HEK293 (cell line): ENCODE results near the gene CCNI2.

Experiments used
- CTCF ChIA-PET: fragments of 350-600 bp; formaldehyde crosslinking; extraction: SDS; loops from one replicate; lab custom pipeline; 2021; ENCODE audit warnings: antibody characterized with exemption; lab: Yijun Ruan, JAX
- POLR2A ChIA-PET: fragments of 300-600 bp; formaldehyde crosslinking; extraction: SDS; loops from one replicate; lab custom pipeline; 2020; ENCODE audit warnings: antibody characterized with exemption, inconsistent platforms; lab: Yijun Ruan, JAX
- H3K27ac ChIP-seq: fragments of 200-500 bp; sonication (Bioruptor generic); 2 replicates; pipeline ENCODE4 v1.5.1; 2014; ENCODE audit warnings: low read depth, low read length, control low read depth, inconsistent platforms; ENCODE audit errors: extremely low read depth
- H3K36me3 ChIP-seq, 2 experiments: fragments of 200-500 bp in 1 of 2; sonication (Bioruptor generic) in 1 of 2; 1 replicate in 1 of 2; 2 replicates in 1 of 2; pipeline ENCODE4 v1.5.1; 2014 to 2017; ENCODE audit warnings: inconsistent platforms in 2 of 2, low read length in 2 of 2; ENCODE audit not compliant: control insufficient read depth in 2 of 2, insufficient read depth in 1 of 2
- H3K4me1 ChIP-seq: fragments of 200-500 bp; sonication (Bioruptor generic); 2 replicates; pipeline ENCODE4 v1.5.1; 2014; ENCODE audit warnings: mild to moderate bottlenecking, low read length, inconsistent platforms; ENCODE audit not compliant: control insufficient read depth, insufficient read depth
- H3K4me3 ChIP-seq: 2 replicates; pipeline ENCODE4 v1.5.1; 2011; ENCODE audit warnings: low read depth, mild to moderate bottlenecking, control low read depth, low read length, moderate library complexity
- H3K9me3 ChIP-seq: fragments of 200-500 bp; sonication (Bioruptor generic); 2 replicates; pipeline ENCODE4 v1.5.1; 2014; ENCODE audit warnings: low read depth, low read length, inconsistent platforms; ENCODE audit not compliant: control insufficient read depth, insufficient read depth
- HOXD13 ChIP-seq: sonication (generic); formaldehyde crosslinking; IDR thresholded peaks from 2 replicates; pipeline ENCODE4 v1.8.0; 2022; ENCODE audit warnings: missing genetic modification reagents, borderline replicate concordance
- KLF1 ChIP-seq: fragments of 450-650 bp; formaldehyde crosslinking; IDR thresholded peaks from 2 replicates; pipeline ENCODE4 v1.5.1; 2016; ENCODE audit warnings: missing biosample characterization, missing genetic modification characterization
- KLF10 ChIP-seq: fragments of 450-650 bp; IDR thresholded peaks from 2 replicates; pipeline ENCODE4 v1.5.1; 2018; ENCODE audit warnings: missing biosample characterization, mild to moderate bottlenecking, missing genetic modification characterization
- SP7 ChIP-seq: fragments of 450-650 bp; formaldehyde crosslinking; IDR thresholded peaks from 2 replicates; pipeline ENCODE4 v1.5.1; 2016; ENCODE audit warnings: missing biosample characterization, missing genetic modification characterization
- WT1 ChIP-seq: fragments of 450-650 bp; formaldehyde crosslinking; IDR thresholded peaks from 2 replicates; pipeline ENCODE4 v1.5.1; 2016; ENCODE audit warnings: missing biosample characterization, missing genetic modification characterization
- ZNF140 ChIP-seq: fragments of 450-650 bp; formaldehyde crosslinking; IDR thresholded peaks from 2 replicates; pipeline ENCODE4 v1.5.1; 2016; ENCODE audit warnings: missing biosample characterization, missing genetic modification characterization
- ZNF157 ChIP-seq: fragments of 450-650 bp; formaldehyde crosslinking; IDR thresholded peaks from 2 replicates; pipeline ENCODE4 v1.5.1; 2016; ENCODE audit warnings: missing biosample characterization, missing genetic modification characterization
- ZNF174 ChIP-seq: fragments of 450-650 bp; formaldehyde crosslinking; IDR thresholded peaks from 2 replicates; pipeline ENCODE4 v1.5.0; 2017; ENCODE audit warnings: missing biosample characterization, mild to moderate bottlenecking, missing genetic modification characterization
- ZNF19 ChIP-seq: fragments of 450-650 bp; formaldehyde crosslinking; IDR thresholded peaks from 2 replicates; pipeline ENCODE4; 2016; ENCODE audit warnings: missing biosample characterization, missing genetic modification characterization, low read depth
- ZNF214 ChIP-seq: fragments of 450-650 bp; formaldehyde crosslinking; IDR thresholded peaks from 2 replicates; pipeline ENCODE4 v1.5.1; 2017; ENCODE audit warnings: missing biosample characterization, mild to moderate bottlenecking, missing genetic modification characterization, borderline replicate concordance
- ZNF302 ChIP-seq: fragments of 450-650 bp; formaldehyde crosslinking; IDR thresholded peaks from 2 replicates; pipeline ENCODE4 v1.5.1; 2016; ENCODE audit warnings: missing biosample characterization, missing genetic modification characterization, low read depth
- ZNF501 ChIP-seq: fragments of 450-650 bp; formaldehyde crosslinking; IDR thresholded peaks from 2 replicates; pipeline ENCODE4 v1.5.1; 2016; ENCODE audit warnings: missing biosample characterization, missing genetic modification characterization
- TF ChIP-seq, protein P1 (sequence below): fragments of 450-650 bp; formaldehyde crosslinking; IDR thresholded peaks from 2 replicates; pipeline ENCODE4 v1.5.1; 2016; ENCODE audit warnings: missing biosample characterization, missing genetic modification characterization
- TF ChIP-seq, protein P2 (sequence below): fragments of 450-650 bp; formaldehyde crosslinking; IDR thresholded peaks from 2 replicates; pipeline ENCODE4 v1.5.1; 2016; ENCODE audit warnings: missing biosample characterization, missing genetic modification characterization, borderline replicate concordance
- TF ChIP-seq, protein P3 (sequence below): fragments of 450-650 bp; formaldehyde crosslinking; IDR thresholded peaks from 2 replicates; pipeline ENCODE4 v1.5.1; 2016; ENCODE audit warnings: missing biosample characterization, missing genetic modification characterization
- TF ChIP-seq, protein P4 (sequence below): fragments of 450-650 bp; formaldehyde crosslinking; IDR thresholded peaks from 2 replicates; pipeline ENCODE4 v1.5.1; 2016; ENCODE audit warnings: missing biosample characterization, missing genetic modification characterization
- TF ChIP-seq, protein P5 (sequence below): fragments of 450-650 bp; formaldehyde crosslinking; IDR thresholded peaks from 2 replicates; pipeline ENCODE4 v1.5.1; 2016; ENCODE audit warnings: missing biosample characterization, missing genetic modification characterization
- TF ChIP-seq, protein P6 (sequence below): fragments of 450-650 bp; formaldehyde crosslinking; optimal IDR thresholded peaks from 2 replicates; pipeline ENCODE3; 2016; ENCODE audit warnings: missing biosample characterization, mild to moderate bottlenecking, missing genetic modification characterization
- TF ChIP-seq, protein P7 (sequence below): fragments of 450-650 bp; formaldehyde crosslinking; IDR thresholded peaks from 2 replicates; pipeline ENCODE4 v1.5.1; 2016; ENCODE audit warnings: missing biosample characterization, missing genetic modification characterization

CCNI2 gene

DNA sequence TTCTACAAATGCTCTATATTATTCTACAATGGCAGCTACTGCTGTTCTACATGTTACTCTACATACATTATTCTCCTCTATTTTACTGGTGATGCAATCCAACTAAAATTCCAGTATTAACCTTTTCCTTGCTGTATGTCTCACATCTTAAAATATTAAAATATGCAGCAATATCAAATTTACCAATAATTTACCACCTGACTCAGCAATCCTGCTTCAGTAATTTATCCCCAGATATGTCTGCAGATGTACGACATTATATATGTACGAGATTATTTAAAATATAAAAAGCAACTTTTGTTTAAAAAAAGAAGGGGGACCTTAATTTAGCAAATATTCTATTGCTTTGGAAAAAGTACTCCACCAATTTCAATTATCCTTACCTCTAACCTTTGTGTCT, 21.5 kb upstream of the CCNI2 start:
- Histone ChIP-seq H3K4me1 (no peaks in the 10 kb centered on the region), H3K36me3 (peaks cover 27 to 40% of the 10 kb centered on the region in 2 experiments)
- CTCF ChIA-PET = no interaction called here

More for the DNA sequence above, 21.5 kb upstream of the CCNI2 start:
- Histone ChIP-seq H3K4me3 (no peak overlapping the region), H3K27ac (no peak overlapping the region), H3K9me3 (no peaks in the 10 kb centered on the region)
- TF ChIP-seq HOXD13 (CRISPR knock-in tag) (no peak), ZNF140 (tag by site-specific recombination) (no peak), KLF10 (tag by site-specific recombination) (no peak), ZNF174 (no peak), ZNF501 (tag by site-specific recombination) (no peak), ZNF214 (tag by site-specific recombination) (no peak), ZNF19 (tag by site-specific recombination) (no peak), KLF1 (tag by site-specific recombination) (no peak), WT1 (tag by site-specific recombination) (no peak), ZNF302 (tag by site-specific recombination) (no peak), SP7 (tag by site-specific recombination) (no peak), ZNF157 (tag by site-specific recombination) (no peak)
- TF ChIP-seq, protein P1, sequence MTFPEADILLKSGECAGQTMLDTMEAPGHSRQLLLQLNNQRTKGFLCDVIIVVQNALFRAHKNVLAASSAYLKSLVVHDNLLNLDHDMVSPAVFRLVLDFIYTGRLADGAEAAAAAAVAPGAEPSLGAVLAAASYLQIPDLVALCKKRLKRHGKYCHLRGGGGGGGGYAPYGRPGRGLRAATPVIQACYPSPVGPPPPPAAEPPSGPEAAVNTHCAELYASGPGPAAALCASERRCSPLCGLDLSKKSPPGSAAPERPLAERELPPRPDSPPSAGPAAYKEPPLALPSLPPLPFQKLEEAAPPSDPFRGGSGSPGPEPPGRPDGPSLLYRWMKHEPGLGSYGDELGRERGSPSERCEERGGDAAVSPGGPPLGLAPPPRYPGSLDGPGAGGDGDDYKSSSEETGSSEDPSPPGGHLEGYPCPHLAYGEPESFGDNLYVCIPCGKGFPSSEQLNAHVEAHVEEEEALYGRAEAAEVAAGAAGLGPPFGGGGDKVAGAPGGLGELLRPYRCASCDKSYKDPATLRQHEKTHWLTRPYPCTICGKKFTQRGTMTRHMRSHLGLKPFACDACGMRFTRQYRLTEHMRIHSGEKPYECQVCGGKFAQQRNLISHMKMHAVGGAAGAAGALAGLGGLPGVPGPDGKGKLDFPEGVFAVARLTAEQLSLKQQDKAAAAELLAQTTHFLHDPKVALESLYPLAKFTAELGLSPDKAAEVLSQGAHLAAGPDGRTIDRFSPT (tag by site-specific recombination) = no peak
- TF ChIP-seq, protein P2, sequence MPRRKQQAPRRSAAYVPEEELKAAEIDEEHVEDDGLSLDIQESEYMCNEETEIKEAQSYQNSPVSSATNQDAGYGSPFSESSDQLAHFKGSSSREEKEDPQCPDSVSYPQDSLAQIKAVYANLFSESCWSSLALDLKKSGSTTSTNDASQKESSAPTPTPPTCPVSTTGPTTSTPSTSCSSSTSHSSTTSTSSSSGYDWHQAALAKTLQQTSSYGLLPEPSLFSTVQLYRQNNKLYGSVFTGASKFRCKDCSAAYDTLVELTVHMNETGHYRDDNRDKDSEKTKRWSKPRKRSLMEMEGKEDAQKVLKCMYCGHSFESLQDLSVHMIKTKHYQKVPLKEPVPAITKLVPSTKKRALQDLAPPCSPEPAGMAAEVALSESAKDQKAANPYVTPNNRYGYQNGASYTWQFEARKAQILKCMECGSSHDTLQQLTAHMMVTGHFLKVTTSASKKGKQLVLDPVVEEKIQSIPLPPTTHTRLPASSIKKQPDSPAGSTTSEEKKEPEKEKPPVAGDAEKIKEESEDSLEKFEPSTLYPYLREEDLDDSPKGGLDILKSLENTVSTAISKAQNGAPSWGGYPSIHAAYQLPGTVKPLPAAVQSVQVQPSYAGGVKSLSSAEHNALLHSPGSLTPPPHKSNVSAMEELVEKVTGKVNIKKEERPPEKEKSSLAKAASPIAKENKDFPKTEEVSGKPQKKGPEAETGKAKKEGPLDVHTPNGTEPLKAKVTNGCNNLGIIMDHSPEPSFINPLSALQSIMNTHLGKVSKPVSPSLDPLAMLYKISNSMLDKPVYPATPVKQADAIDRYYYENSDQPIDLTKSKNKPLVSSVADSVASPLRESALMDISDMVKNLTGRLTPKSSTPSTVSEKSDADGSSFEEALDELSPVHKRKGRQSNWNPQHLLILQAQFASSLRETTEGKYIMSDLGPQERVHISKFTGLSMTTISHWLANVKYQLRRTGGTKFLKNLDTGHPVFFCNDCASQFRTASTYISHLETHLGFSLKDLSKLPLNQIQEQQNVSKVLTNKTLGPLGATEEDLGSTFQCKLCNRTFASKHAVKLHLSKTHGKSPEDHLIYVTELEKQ = no peak
- TF ChIP-seq, protein P3, sequence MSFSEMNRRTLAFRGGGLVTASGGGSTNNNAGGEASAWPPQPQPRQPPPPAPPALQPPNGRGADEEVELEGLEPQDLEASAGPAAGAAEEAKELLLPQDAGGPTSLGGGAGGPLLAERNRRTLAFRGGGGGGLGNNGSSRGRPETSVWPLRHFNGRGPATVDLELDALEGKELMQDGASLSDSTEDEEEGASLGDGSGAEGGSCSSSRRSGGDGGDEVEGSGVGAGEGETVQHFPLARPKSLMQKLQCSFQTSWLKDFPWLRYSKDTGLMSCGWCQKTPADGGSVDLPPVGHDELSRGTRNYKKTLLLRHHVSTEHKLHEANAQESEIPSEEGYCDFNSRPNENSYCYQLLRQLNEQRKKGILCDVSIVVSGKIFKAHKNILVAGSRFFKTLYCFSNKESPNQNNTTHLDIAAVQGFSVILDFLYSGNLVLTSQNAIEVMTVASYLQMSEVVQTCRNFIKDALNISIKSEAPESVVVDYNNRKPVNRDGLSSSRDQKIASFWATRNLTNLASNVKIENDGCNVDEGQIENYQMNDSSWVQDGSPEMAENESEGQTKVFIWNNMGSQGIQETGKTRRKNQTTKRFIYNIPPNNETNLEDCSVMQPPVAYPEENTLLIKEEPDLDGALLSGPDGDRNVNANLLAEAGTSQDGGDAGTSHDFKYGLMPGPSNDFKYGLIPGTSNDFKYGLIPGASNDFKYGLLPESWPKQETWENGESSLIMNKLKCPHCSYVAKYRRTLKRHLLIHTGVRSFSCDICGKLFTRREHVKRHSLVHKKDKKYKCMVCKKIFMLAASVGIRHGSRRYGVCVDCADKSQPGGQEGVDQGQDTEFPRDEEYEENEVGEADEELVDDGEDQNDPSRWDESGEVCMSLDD (tag by site-specific recombination) = no peak
- TF ChIP-seq, protein P4, sequence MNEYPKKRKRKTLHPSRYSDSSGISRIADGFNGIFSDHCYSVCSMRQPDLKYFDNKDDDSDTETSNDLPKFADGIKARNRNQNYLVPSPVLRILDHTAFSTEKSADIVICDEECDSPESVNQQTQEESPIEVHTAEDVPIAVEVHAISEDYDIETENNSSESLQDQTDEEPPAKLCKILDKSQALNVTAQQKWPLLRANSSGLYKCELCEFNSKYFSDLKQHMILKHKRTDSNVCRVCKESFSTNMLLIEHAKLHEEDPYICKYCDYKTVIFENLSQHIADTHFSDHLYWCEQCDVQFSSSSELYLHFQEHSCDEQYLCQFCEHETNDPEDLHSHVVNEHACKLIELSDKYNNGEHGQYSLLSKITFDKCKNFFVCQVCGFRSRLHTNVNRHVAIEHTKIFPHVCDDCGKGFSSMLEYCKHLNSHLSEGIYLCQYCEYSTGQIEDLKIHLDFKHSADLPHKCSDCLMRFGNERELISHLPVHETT (tag by site-specific recombination) = no peak
- TF ChIP-seq, protein P5, sequence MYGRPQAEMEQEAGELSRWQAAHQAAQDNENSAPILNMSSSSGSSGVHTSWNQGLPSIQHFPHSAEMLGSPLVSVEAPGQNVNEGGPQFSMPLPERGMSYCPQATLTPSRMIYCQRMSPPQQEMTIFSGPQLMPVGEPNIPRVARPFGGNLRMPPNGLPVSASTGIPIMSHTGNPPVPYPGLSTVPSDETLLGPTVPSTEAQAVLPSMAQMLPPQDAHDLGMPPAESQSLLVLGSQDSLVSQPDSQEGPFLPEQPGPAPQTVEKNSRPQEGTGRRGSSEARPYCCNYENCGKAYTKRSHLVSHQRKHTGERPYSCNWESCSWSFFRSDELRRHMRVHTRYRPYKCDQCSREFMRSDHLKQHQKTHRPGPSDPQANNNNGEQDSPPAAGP (tag by site-specific recombination) = no peak
- TF ChIP-seq, protein P6, sequence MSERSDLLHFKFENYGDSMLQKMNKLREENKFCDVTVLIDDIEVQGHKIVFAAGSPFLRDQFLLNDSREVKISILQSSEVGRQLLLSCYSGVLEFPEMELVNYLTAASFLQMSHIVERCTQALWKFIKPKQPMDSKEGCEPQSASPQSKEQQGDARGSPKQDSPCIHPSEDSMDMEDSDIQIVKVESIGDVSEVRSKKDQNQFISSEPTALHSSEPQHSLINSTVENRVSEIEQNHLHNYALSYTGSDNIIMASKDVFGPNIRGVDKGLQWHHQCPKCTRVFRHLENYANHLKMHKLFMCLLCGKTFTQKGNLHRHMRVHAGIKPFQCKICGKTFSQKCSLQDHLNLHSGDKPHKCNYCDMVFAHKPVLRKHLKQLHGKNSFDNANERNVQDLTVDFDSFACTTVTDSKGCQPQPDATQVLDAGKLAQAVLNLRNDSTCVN (tag by site-specific recombination) = no peak
- TF ChIP-seq, protein P7, sequence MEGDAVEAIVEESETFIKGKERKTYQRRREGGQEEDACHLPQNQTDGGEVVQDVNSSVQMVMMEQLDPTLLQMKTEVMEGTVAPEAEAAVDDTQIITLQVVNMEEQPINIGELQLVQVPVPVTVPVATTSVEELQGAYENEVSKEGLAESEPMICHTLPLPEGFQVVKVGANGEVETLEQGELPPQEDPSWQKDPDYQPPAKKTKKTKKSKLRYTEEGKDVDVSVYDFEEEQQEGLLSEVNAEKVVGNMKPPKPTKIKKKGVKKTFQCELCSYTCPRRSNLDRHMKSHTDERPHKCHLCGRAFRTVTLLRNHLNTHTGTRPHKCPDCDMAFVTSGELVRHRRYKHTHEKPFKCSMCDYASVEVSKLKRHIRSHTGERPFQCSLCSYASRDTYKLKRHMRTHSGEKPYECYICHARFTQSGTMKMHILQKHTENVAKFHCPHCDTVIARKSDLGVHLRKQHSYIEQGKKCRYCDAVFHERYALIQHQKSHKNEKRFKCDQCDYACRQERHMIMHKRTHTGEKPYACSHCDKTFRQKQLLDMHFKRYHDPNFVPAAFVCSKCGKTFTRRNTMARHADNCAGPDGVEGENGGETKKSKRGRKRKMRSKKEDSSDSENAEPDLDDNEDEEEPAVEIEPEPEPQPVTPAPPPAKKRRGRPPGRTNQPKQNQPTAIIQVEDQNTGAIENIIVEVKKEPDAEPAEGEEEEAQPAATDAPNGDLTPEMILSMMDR (tag by site-specific recombination) = no peak
- POLR2A ChIA-PET = interaction anchor here (0.6 kb wide), 1 partner anchor 94 kb away, joined by 4 read pairs; no protein-coding TSS in a partner anchor
